Peyer's patch (tissue), 4 donors: ENCODE data around the gene ANKRD9. TPM values are rescaled to one million over a fixed set of nuclear protein-coding genes. Genes with fewer than 3 reads are reported as not detected.

Experiments used
- DNase-seq, 3 donors: peaks; one replicate each; pipeline ENCODE4 v3.0.0-alpha.2; 2017 to 2019
- H3K27ac ChIP-seq, 4 donors: fragments of 200-600 bp; sonication (generic); one replicate each; pipeline ENCODE4 v1.5.1; 2016 to 2019
- H3K27me3 ChIP-seq, 2 donors: fragments of 200-600 bp; sonication (generic); one replicate each; pipeline ENCODE4 v1.5.1; 2019
- H3K36me3 ChIP-seq, 3 donors: fragments of 200-600 bp; sonication (generic); one replicate each; pipeline ENCODE4 v1.5.1; 2016 to 2019
- H3K4me1 ChIP-seq, 4 donors: fragments of 200-600 bp; sonication (generic); one replicate each; pipeline ENCODE4 v1.5.1; 2016 to 2019
- H3K4me3 ChIP-seq, 4 donors: fragments of 200-600 bp; sonication (generic); 1 replicate in 3 of 4; 2 replicates in 1 of 4; pipeline ENCODE4 v1.5.1; 2016 to 2019; ENCODE audit warnings: mild to moderate bottlenecking in 1 of 4
- H3K9me3 ChIP-seq, 4 donors: fragments of 200-600 bp; sonication (generic); one replicate each; pipeline ENCODE4 v1.5.1; 2016 to 2019; ENCODE audit warnings: mild to moderate bottlenecking in 1 of 4
- POLR2A ChIP-seq, 2 donors: fragments of 450-650 bp; IDR thresholded peaks; one replicate each; pipeline ENCODE4 v1.5.1; 2017; ENCODE audit warnings: antibody characterized with exemption in 2 of 2, mild to moderate bottlenecking in 2 of 2, moderate library complexity in 2 of 2
- total RNA-seq, 4 donors: library from RNA; depleted of rRNA; stranded (reverse); fragments of >200 nt; gene quantifications; one replicate each; pipeline ENCODE4 v1.1.0, GENCODE V29; 2016
- TF ChIP-seq, protein P1 (sequence below), 6 experiments: fragments of 450-650 bp in 4 of 6; fragments of 200-600 bp in 2 of 6; sonication (generic) in 1 of 6; IDR thresholded peaks; one replicate each; pipeline ENCODE4 v1.5.1; 2017 to 2019; ENCODE audit warnings: antibody characterized with exemption in 6 of 6, mild to moderate bottlenecking in 3 of 6, moderate library complexity in 1 of 6

ANKRD9 gene
- total RNA-seq, 4 donors from 2014 or later = 52.8 to 450 (median 392) TPM

DNA sequence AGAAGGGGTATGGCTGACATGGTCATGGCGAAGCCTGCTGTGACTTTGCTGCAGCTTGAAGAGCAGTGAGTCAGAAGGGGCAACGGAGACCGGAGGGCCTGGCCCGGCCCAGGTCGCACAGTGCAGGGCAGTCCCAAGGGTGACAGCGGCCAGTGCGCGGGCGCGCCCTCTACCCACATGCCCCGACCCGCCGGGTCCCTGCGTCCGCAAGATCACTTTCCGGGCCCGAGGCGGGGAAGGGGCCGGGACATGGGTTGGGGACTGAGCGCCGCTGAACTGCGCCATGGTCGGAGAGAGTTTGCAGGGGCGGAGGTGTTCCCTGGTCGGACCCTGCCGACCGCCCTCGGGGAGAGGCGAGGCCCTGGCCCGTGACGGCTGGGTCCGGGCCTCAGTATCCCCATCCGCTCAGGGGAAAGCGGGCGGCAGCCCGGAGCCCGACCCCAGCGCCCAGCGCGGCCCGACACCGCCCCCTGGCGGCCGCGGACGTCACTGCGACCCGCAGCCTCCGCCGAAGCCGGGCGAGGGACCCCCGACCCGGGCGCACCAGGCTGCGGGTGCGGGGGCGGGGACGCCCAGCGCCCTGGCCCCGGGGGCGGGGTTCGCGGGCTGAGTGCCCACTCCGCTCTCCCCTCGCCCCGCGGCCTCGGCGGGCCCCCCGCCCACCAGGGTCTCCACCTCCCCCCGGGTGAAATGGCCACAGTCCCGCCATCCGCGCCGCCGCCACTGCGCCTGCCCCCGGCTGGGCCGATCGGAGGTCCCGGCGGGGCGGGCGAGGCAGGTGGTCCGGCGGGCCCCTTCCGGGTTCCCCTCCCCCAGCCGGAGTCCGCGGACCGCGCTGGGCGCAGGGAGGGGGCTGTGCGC lies 7.2 kb upstream of the ANKRD9 start:
- H3K27ac ChIP-seq = peak overlapping the region; percentile 62 to 97 (median 80)
- peak; percentile 44 to 84 (median 78) for DNase-seq
- no peaks in the 10 kb centered on the region for H3K27me3 ChIP-seq
- no peaks in the 10 kb centered on the region for H3K36me3 ChIP-seq
- peaks cover 0 to 15% (median 8%) of the 10 kb centered on the region in 4 donors for H3K4me1 ChIP-seq
- peak overlapping the region; percentile 48 to 98 (median 74) for H3K4me3 ChIP-seq
- TF ChIP-seq, protein P1, sequence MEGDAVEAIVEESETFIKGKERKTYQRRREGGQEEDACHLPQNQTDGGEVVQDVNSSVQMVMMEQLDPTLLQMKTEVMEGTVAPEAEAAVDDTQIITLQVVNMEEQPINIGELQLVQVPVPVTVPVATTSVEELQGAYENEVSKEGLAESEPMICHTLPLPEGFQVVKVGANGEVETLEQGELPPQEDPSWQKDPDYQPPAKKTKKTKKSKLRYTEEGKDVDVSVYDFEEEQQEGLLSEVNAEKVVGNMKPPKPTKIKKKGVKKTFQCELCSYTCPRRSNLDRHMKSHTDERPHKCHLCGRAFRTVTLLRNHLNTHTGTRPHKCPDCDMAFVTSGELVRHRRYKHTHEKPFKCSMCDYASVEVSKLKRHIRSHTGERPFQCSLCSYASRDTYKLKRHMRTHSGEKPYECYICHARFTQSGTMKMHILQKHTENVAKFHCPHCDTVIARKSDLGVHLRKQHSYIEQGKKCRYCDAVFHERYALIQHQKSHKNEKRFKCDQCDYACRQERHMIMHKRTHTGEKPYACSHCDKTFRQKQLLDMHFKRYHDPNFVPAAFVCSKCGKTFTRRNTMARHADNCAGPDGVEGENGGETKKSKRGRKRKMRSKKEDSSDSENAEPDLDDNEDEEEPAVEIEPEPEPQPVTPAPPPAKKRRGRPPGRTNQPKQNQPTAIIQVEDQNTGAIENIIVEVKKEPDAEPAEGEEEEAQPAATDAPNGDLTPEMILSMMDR (IDR thresholded peaks at IDR 0.05) = peak; percentile 84 to 99 (median 98)
- peak in 1 of 2 donors; percentile 12 for TF ChIP-seq POLR2A (IDR thresholded peaks at IDR 0.05)
- no peaks in the 10 kb centered on the region for H3K9me3 ChIP-seq

DNA sequence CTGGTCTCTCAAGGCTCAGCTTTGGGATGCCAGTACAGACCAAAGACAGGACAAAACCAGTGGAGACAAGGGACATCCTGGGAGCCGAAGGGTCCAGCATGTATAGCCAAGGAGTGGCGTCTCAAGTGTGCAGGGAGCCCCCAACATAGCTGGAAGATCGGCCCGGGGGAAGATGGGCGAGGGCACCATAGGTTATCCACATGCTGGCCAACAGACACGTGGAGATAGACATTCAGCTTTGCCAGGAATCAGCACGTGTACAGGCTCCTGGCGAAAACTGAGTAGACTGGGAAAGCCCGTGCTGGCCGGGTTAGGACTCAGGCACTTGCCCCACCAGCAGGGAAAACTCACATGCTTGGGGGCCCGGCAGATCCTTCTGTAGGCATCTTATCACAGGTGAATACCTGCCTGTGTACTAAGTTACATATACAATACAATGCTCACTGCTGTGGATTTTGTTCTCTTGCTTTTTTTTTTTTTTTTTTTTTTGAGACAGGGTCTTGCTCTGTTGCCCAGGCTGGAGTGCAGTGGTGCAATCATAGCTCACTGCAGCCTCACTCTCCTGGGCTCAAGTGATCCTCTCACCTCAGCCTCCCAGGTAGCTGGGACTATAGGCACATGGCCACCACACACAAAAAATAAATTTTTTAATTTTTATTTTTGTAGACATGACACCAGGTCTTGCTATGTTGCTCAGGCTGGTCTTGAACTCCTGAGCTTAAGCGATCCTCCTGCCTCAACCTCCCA lies 5.6 kb upstream of the ANKRD9 start:
- Histone ChIP-seq H3K9me3 (no peaks in the 10 kb centered on the region), H3K27ac (no peak overlapping the region), H3K4me3 (no peak overlapping the region), H3K4me1 (peaks cover 10 to 29% (median 15%) of the 10 kb centered on the region in 4 donors), H3K36me3 (no peaks in the 10 kb centered on the region), H3K27me3 (no peaks in the 10 kb centered on the region)
- no peak for DNase-seq
- no peak for TF ChIP-seq POLR2A (IDR thresholded peaks at IDR 0.05)
- TF ChIP-seq, protein P1 (IDR thresholded peaks at IDR 0.05) = no peak

DNA sequence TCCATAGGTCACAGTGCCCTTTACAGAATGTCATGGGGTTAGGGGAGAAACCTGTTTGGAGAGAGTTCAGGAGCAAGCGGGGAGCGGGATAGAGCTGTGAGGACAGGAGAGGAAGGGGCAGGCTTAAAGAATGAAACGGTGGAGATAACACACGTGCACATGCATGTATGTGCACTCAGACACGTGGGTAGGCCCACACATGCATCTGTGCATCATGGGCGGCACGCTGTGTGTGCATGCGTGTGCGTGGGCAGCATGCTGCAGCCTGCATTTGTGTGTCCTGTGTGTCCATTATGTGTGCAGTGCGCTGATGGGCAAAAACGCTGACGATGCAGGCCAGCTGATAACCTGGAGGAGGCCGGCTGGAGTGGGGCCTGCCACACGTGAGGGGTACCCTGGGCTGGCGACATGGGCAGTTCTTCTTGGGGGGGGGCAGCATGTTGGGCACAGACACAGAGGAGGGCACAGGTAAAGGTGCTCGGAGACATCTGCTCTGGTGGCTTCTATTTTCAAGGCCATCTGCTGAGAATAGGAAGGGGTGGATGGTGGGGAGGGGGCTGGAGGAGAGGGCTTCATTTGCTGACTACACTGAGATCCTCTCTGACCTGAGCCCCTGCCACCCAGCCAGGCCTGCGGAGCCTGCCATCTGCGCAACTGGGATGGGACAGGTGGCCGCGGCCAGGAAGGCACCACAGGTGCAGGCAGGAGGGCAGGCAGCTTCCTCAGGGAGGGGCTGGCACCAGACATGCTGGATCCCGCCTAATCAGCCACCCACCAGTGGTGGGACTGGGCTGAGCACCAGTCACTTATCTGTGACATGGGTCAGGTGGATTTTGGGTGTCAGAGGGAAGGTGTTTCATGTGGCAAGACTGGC lies 4.6 kb upstream of the ANKRD9 start:
- TF ChIP-seq, protein P1 (IDR thresholded peaks at IDR 0.05) = no peak
- TF ChIP-seq POLR2A (IDR thresholded peaks at IDR 0.05) = no peak
- Histone ChIP-seq H3K4me1 (peaks cover 10 to 30% (median 16%) of the 10 kb centered on the region in 4 donors), H3K27ac (no peak overlapping the region), H3K36me3 (no peaks in the 10 kb centered on the region), H3K27me3 (no peaks in the 10 kb centered on the region), H3K9me3 (no peaks in the 10 kb centered on the region), H3K4me3 (no peak overlapping the region)
- no peak for DNase-seq

DNA sequence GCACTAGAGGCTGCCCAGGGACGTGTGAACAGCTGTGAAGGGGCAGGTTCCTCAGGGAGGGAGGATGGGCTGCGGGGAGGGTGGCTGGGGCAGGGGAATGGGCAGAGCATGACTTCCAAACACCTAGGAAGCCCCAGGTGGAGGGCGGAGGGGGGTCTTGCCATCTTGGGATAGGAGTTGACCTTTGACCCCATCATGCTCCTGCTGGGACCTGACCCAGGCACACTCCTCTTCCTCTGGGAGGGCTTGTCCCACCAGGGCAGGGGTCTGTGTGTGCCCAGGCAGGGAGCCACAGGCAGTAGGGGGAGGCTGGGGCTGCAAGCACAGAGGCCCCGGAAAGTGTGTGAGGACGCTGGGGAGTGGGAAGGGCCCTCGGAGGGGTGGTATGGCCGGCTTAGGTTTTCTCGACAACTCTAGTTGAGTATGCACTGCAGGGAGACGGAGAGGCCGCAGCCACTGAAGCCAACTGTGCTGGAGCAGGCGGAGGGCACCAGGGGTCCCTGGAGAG lies 3.3 kb upstream of the ANKRD9 start:
- no peak for DNase-seq
- H3K4me1 ChIP-seq = peaks cover 10 to 30% (median 18%) of the 10 kb centered on the region in 4 donors
- no peak for TF ChIP-seq POLR2A (IDR thresholded peaks at IDR 0.05)
- TF ChIP-seq, protein P1 (IDR thresholded peaks at IDR 0.05) = no peak
- H3K27ac ChIP-seq = peak overlapping the region in 2 of 4 donors; percentile 24 to 99
- H3K4me3 ChIP-seq = no peak overlapping the region
- no peaks in the 10 kb centered on the region for H3K27me3 ChIP-seq
- H3K36me3 ChIP-seq = no peaks in the 10 kb centered on the region
- H3K9me3 ChIP-seq = no peaks in the 10 kb centered on the region

DNA sequence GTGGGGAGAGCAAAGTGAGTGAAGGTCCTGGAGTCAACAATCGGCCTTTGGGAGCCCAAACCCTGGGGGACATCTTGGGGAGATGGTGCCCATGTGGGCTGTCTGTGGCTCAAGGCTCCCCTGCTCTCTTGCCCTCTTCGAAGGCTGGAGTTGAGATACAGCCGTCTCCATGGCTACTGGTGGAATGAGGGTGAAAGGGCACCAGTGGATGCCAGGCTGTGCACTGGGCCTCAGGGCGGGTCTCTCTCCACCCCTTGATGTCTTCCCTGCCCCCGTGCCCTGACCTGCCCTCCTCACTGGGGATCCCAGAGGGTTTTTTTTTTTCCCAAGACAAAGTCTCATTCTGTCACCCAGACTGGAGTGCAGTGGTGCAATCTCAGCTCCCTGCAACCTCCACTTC lies 2.0 kb upstream of the ANKRD9 start:
- H3K27ac ChIP-seq = peak overlapping the region in 3 of 4 donors; percentile 86 to 99 (median 90)
- H3K36me3 ChIP-seq = peaks cover 0 to 9% (median 0%) of the 10 kb centered on the region in 3 donors
- H3K4me1 ChIP-seq = peaks cover 10 to 31% (median 14%) of the 10 kb centered on the region in 4 donors
- H3K27me3 ChIP-seq = no peaks in the 10 kb centered on the region
- H3K9me3 ChIP-seq = no peaks in the 10 kb centered on the region
- TF ChIP-seq POLR2A (IDR thresholded peaks at IDR 0.05) = peak in 1 of 2 donors; percentile 25
- TF ChIP-seq, protein P1 (IDR thresholded peaks at IDR 0.05) = no peak
- H3K4me3 ChIP-seq = peak overlapping the region in 1 of 4 donors; percentile 83
- peak in 2 of 3 donors; percentile 84 to 88 for DNase-seq
